Measurements from ENCODE around the gene CFAP54.
A peak's percentile ranks its signal among the peaks of the same experiment; 100 is the strongest.

DNA sequence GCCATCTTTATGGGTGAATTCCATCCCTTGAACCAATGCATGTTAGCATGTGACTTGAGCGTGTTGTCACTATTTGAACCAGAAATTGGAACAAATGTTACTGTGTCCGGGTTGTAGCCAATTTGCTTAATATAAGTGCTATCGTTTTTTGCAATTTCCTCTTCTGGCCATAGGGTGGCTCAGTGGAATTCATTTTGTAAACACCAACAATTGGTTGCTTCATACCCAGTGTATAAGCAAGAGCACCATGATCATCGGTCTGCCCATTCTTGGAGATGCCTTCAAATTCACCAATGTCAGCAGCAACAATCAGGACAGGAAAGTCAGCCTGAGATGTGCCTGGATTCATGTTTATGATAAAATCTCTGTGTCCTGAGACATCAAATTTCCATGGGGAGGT is 412.7 kb downstream of the CFAP54 start:
- peak; percentile 39 for TF ChIP-seq CTCF (IDR thresholded peaks at IDR 0.05; ENCODE audit: low read depth, low read length, poor library complexity, severe bottlenecking)
- no peak for TF ChIP-seq EZH2phosphoT487 (IDR thresholded peaks at IDR 0.05; ENCODE audit: borderline replicate concordance, low read length)
